ENCODE results near the gene CPD. TPM values are rescaled to one million over a fixed set of nuclear protein-coding genes. Genes with fewer than 3 reads are reported as not detected.
"Not testable (repeated sequence)": the region's sequence is repeated elsewhere in the genome, so short reads cannot be mapped to it uniquely, and the experiment has no call there.

Gene CPD
- total RNA-seq, 4 donors from 2014 or later, result 20.8 to 32.4 (median 28.0) TPM

- no peak for TF ChIP-seq POLR2A (IDR thresholded peaks at IDR 0.05)
- TF ChIP-seq CTCF (IDR thresholded peaks at IDR 0.05 in 4 of 5, conservative IDR thresholded peaks at IDR 0.05 in 1 of 5), result no peak
- no peaks in the 10 kb centered on the region for H3K27me3 ChIP-seq
- no peak for DNase-seq
- intact Hi-C loops (cut with DNase I; ENCODE audit: low total_unique reads), result loop anchor here (2.0 kb wide), 1 partner anchor 39 kb away; no protein-coding TSS in a partner anchor
- peak overlapping the region in 3 of 4 donors; percentile 49 to 63 (median 50) for H3K27ac ChIP-seq
- no peak overlapping the region for H3K4me3 ChIP-seq
- in situ Hi-C loops (cut with MboI; ENCODE audit: low sequenced_read_pairs in 4 of 4), result no loop called here
- no peak for ATAC-seq
- no peaks in the 10 kb centered on the region for H3K9me3 ChIP-seq
- H3K4me1 ChIP-seq, result peaks cover 0 to 17% of the 10 kb centered on the region in 2 donors
- H3K36me3 ChIP-seq, result no peaks in the 10 kb centered on the region
These were observed 37.0 kb upstream of the CPD start for GRCh38 chr17:30341703-30342249.

- H3K4me3 ChIP-seq; ATAC-seq; DNase-seq; H3K27me3 ChIP-seq; intact Hi-C loops (cut with DNase I; ENCODE audit: low total_unique reads); H3K36me3 ChIP-seq; H3K9me3 ChIP-seq; in situ Hi-C loops (cut with MboI; ENCODE audit: low sequenced_read_pairs in 4 of 4); H3K27ac ChIP-seq: not testable (repeated sequence)
- peaks cover 0 to 17% of the 10 kb centered on the region in 2 donors for H3K4me1 ChIP-seq
These were observed 35.5 kb upstream of the CPD start for GRCh38 chr17:30343244-30343643.

GRCh38 chr17:30343796-30344195, 34.9 kb upstream of the CPD start:
- DNase-seq (no peak), ATAC-seq (no peak)
- peaks cover 0 to 17% of the 10 kb centered on the region in 2 donors for H3K4me1 ChIP-seq
- H3K27ac ChIP-seq, result peak overlapping the region in 3 of 4 donors; percentile 23 to 75 (median 58)
- H3K4me3 ChIP-seq, result no peak overlapping the region
- intact Hi-C loops (cut with DNase I; ENCODE audit: low total_unique reads), result no loop called here
- no peaks in the 10 kb centered on the region for H3K27me3 ChIP-seq
- in situ Hi-C loops (cut with MboI; ENCODE audit: low sequenced_read_pairs in 4 of 4), result no loop called here
- TF ChIP-seq CTCF (IDR thresholded peaks at IDR 0.05 in 4 of 5, conservative IDR thresholded peaks at IDR 0.05 in 1 of 5) (no peak), POLR2A (IDR thresholded peaks at IDR 0.05) (no peak)
- no peaks in the 10 kb centered on the region for H3K9me3 ChIP-seq
- no peaks in the 10 kb centered on the region for H3K36me3 ChIP-seq

GRCh38 chr17:30344283-30345088, 34.2 kb upstream of the CPD start:
- Histone ChIP-seq H3K27ac (peak overlapping the region in 3 of 4 donors; percentile 23 to 75 (median 67)), H3K27me3 (no peaks in the 10 kb centered on the region), H3K9me3 (no peaks in the 10 kb centered on the region), H3K36me3 (no peaks in the 10 kb centered on the region), H3K4me3 (no peak overlapping the region), H3K4me1 (peaks cover 0 to 17% of the 10 kb centered on the region in 2 donors)
- TF ChIP-seq POLR2A (IDR thresholded peaks at IDR 0.05) (no peak), CTCF (IDR thresholded peaks at IDR 0.05 in 4 of 5, conservative IDR thresholded peaks at IDR 0.05 in 1 of 5) (no peak)
- intact Hi-C loops (cut with DNase I; ENCODE audit: low total_unique reads) (no loop called here), in situ Hi-C loops (cut with MboI; ENCODE audit: low sequenced_read_pairs in 4 of 4) (no loop called here)
- DNase-seq (peak in 1 of 2 donors; percentile 14), ATAC-seq (peak; percentile 67 to 73)

GRCh38 chr17:30345089-30345433, 33.7 kb upstream of the CPD start:
- DNase-seq (no peak), ATAC-seq (no peak)
- Histone ChIP-seq H3K9me3 (no peaks in the 10 kb centered on the region), H3K36me3 (no peaks in the 10 kb centered on the region), H3K27me3 (no peaks in the 10 kb centered on the region), H3K4me3 (no peak overlapping the region), H3K27ac (peak overlapping the region; percentile 48 to 75 (median 64)), H3K4me1 (peaks cover 0 to 14% of the 10 kb centered on the region in 2 donors)
- intact Hi-C loops (cut with DNase I; ENCODE audit: low total_unique reads) (no loop called here), in situ Hi-C loops (cut with MboI; ENCODE audit: low sequenced_read_pairs in 4 of 4) (no loop called here)
- TF ChIP-seq POLR2A (IDR thresholded peaks at IDR 0.05), result no peak

Data from gastrocnemius medialis (tissue), 4 donors.